Endodermal cell (in vitro differentiated cells): ENCODE results near the gene CD300H. TPM values are rescaled to one million over a fixed set of nuclear protein-coding genes. Genes with fewer than 3 reads are reported as not detected.

Source experiments
- DNase-seq: peaks from one replicate; pipeline ENCODE4 v3.0.0-alpha.2; 2017
- H3K27ac ChIP-seq: 2 replicates; pipeline ENCODE4 v1.5.1; 2013; ENCODE audit warnings: mild to moderate bottlenecking, low read depth, low read length, moderate library complexity
- H3K27me3 ChIP-seq: 2 replicates; pipeline ENCODE4 v1.6.1; 2013; ENCODE audit warnings: mild to moderate bottlenecking, low read length, moderate library complexity; ENCODE audit not compliant: insufficient read depth, control insufficient read depth, poor library complexity, severe bottlenecking
- H3K36me3 ChIP-seq: 2 replicates; pipeline ENCODE4 v1.7.0; 2013; ENCODE audit warnings: mild to moderate bottlenecking, low read length, moderate library complexity; ENCODE audit not compliant: control insufficient read depth, insufficient read depth
- H3K4me1 ChIP-seq: one replicate; pipeline ENCODE4 v1.7.0; 2013; ENCODE audit warnings: low read length; ENCODE audit not compliant: control insufficient read depth, insufficient read depth
- H3K4me3 ChIP-seq: 2 replicates; pipeline ENCODE4 v1.5.1; 2013; ENCODE audit warnings: mild to moderate bottlenecking, low read length, moderate library complexity
- H3K9ac ChIP-seq: 2 replicates; pipeline ENCODE4 v1.6.1; 2013; ENCODE audit warnings: mild to moderate bottlenecking, low read length, moderate library complexity; ENCODE audit not compliant: poor library complexity, severe bottlenecking; ENCODE audit errors: extremely low read depth
- H3K9me3 ChIP-seq: 2 replicates; pipeline ENCODE4 v1.6.1; 2013; ENCODE audit warnings: mild to moderate bottlenecking, low read length, moderate library complexity; ENCODE audit not compliant: control insufficient read depth
- H3K27ac Mint-ChIP-seq: 2 replicates; pipeline ENCODE4 v1.8.0; 2020; ENCODE audit warnings: mixed read lengths
- H3K27me3 Mint-ChIP-seq: 2 replicates; pipeline ENCODE4 v1.8.0; 2021; ENCODE audit warnings: mild to moderate bottlenecking, mixed read lengths; ENCODE audit not compliant: insufficient read depth
- H3K36me3 Mint-ChIP-seq: 2 replicates; pipeline ENCODE4 v1.8.0; 2020; ENCODE audit warnings: low read depth, mixed read lengths
- H3K4me1 Mint-ChIP-seq: 2 replicates; pipeline ENCODE4 v1.8.0; 2020; ENCODE audit warnings: mixed read lengths
- H3K4me3 Mint-ChIP-seq: 2 replicates; pipeline ENCODE4 v1.8.0; 2020; ENCODE audit warnings: mild to moderate bottlenecking, moderate library complexity, mixed read lengths
- H3K9me3 Mint-ChIP-seq: 2 replicates; pipeline ENCODE4 v1.8.0; 2020; ENCODE audit warnings: mild to moderate bottlenecking, mixed read lengths
- CTCF ChIP-seq: fragments of 200-600 bp; sonication (generic); conservative IDR thresholded peaks from 2 replicates; pipeline ENCODE4 v1.5.0; 2021; ENCODE audit warnings: antibody characterized with exemption, mild to moderate bottlenecking
- WGBS, 2 experiments: methylation state at CpG; one replicate each; pipeline versions ENCODE4 v1.1.5 to v1.1.7; 2013; ENCODE audit warnings: missing lambda C conversion rate in 2 of 2, mixed read lengths in 1 of 2; ENCODE audit not compliant: insufficient coverage in 1 of 2, insufficient read length in 1 of 2; 5-methylcytosine and 5-hydroxymethylcytosine counted together
- total RNA-seq, 2 donors: library from RNA; stranded (reverse); fragmentation: NEBNext Ultra II Directional in 1 of 2; extraction: Animal tissue kit (Norgen Biotek cat#: 25700) in 1 of 2; gene quantifications; 2 replicates in 1 of 2; 3 replicates in 1 of 2; pipeline ENCODE4 v1.2.1, GENCODE V29; 2021

CD300H gene
- total RNA-seq, 2 donors from 2014 or later, result not detected

- Histone ChIP-seq H3K27ac (no peak overlapping the region), H3K9ac (no peak overlapping the region), H3K4me1 (no peaks in the 10 kb centered on the region), H3K36me3 (no peaks in the 10 kb centered on the region), H3K27me3 (peaks cover 5% of the 10 kb centered on the region), H3K9me3 (no peaks in the 10 kb centered on the region), H3K4me3 (no peak overlapping the region)
- no peaks in the 10 kb centered on the region for H3K4me1 Mint-ChIP-seq
- H3K27me3 Mint-ChIP-seq, result peaks cover 30% of the 10 kb centered on the region
- DNase-seq, result no peak
- H3K36me3 Mint-ChIP-seq, result no peaks in the 10 kb centered on the region
- TF ChIP-seq CTCF, result no peak
- H3K4me3 Mint-ChIP-seq, result no peak overlapping the region
- 84 to 92% methylated on average over 4 to 5 of the region's 5 CpGs for WGBS, 2 experiments
- no peak overlapping the region for H3K27ac Mint-ChIP-seq
- H3K9me3 Mint-ChIP-seq, result peaks cover 2% of the 10 kb centered on the region
These were observed 38.1 kb downstream of the CD300H start for GRCh38 chr17:74529243-74529642.

GRCh38 chr17:74528491-74529199 lies 38.7 kb downstream of the CD300H start:
- DNase-seq, result peak; percentile 38
- H3K27me3 Mint-ChIP-seq, result peaks cover 33% of the 10 kb centered on the region

GRCh38 chr17:74527756-74528155 lies 39.6 kb downstream of the CD300H start:
- 78 to 87% methylated on average over 4 to 8 of the region's 8 CpGs for WGBS, 2 experiments
- Mint-ChIP-seq H3K9me3 (peaks cover 6% of the 10 kb centered on the region), H3K4me3 (no peak overlapping the region), H3K36me3 (no peaks in the 10 kb centered on the region), H3K4me1 (no peaks in the 10 kb centered on the region), H3K27me3 (peaks cover 42% of the 10 kb centered on the region), H3K27ac (no peak overlapping the region)
- H3K36me3 ChIP-seq, result no peaks in the 10 kb centered on the region
- H3K4me1 ChIP-seq, result no peaks in the 10 kb centered on the region
- no peak for DNase-seq
- H3K27ac ChIP-seq, result no peak overlapping the region
- peaks cover 5% of the 10 kb centered on the region for H3K27me3 ChIP-seq
- no peak overlapping the region for H3K4me3 ChIP-seq
- TF ChIP-seq CTCF, result no peak
- H3K9me3 ChIP-seq, result no peaks in the 10 kb centered on the region
- H3K9ac ChIP-seq, result no peak overlapping the region

More at GRCh38 chr17:74528491-74529199, 38.7 kb downstream of the CD300H start:
- H3K27me3 ChIP-seq, result peaks cover 5% of the 10 kb centered on the region
- H3K9ac ChIP-seq, result no peak overlapping the region
- no peaks in the 10 kb centered on the region for H3K36me3 ChIP-seq
- no peaks in the 10 kb centered on the region for H3K4me1 ChIP-seq
- no peaks in the 10 kb centered on the region for H3K9me3 Mint-ChIP-seq
- no peak for TF ChIP-seq CTCF
- H3K4me3 Mint-ChIP-seq, result no peak overlapping the region
- H3K27ac Mint-ChIP-seq, result no peak overlapping the region
- H3K4me3 ChIP-seq, result no peak overlapping the region
- H3K4me1 Mint-ChIP-seq, result no peaks in the 10 kb centered on the region
- no peak overlapping the region for H3K27ac ChIP-seq
- H3K9me3 ChIP-seq, result no peaks in the 10 kb centered on the region
- 88 to 94% methylated on average over 3 to 8 of the region's 8 CpGs for WGBS, 2 experiments
- H3K36me3 Mint-ChIP-seq, result no peaks in the 10 kb centered on the region
